ENCODE measurements around the gene MGA.

The MGA gene

DNA sequence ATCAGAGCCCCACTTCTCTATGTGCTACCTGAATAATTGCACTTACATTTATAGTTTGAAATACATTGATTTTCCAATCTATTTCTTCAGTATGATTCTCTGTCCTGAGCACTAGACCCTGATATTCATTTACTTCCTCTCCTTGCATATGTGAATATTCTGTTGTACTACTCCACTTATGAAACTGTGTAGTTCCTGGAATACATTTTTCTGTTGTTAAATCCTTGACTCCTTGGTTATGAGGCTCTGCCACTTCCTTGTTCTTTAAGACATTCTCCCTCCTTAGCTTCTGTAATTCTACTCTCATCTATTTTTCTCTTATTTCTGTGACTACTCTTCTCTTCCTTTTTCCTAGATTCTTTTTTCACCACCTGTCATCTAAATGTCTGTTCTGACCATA lies 12.9 kb upstream of the MGA start:
- TF ChIP-seq CTCF (IDR thresholded peaks at IDR 0.05; ENCODE audit: insufficient read depth, missing control alignments) = no peak
- FAIRE-seq = no peak
- no peak for DNase-seq (ENCODE audit: insufficient read length, low spot score)

- DNase-seq (ENCODE audit: insufficient read length, low spot score) (no peak), FAIRE-seq (no peak)
- TF ChIP-seq CTCF (IDR thresholded peaks at IDR 0.05; ENCODE audit: insufficient read depth, missing control alignments) = no peak
Measured at GRCh38 chr15:41648097-41648496, 12.1 kb upstream of the MGA start.

- TF ChIP-seq CTCF (IDR thresholded peaks at IDR 0.05; ENCODE audit: insufficient read depth, missing control alignments) = no peak
- FAIRE-seq (no peak), DNase-seq (ENCODE audit: insufficient read length, low spot score) (no peak)
Measured at GRCh38 chr15:41648770-41649169, 11.4 kb upstream of the MGA start.

GRCh38 chr15:41650806-41651205 lies 9.4 kb upstream of the MGA start:
- DNase-seq (ENCODE audit: insufficient read length, low spot score) (no peak), FAIRE-seq (no peak)
- TF ChIP-seq CTCF (IDR thresholded peaks at IDR 0.05; ENCODE audit: insufficient read depth, missing control alignments) = no peak

DNA sequence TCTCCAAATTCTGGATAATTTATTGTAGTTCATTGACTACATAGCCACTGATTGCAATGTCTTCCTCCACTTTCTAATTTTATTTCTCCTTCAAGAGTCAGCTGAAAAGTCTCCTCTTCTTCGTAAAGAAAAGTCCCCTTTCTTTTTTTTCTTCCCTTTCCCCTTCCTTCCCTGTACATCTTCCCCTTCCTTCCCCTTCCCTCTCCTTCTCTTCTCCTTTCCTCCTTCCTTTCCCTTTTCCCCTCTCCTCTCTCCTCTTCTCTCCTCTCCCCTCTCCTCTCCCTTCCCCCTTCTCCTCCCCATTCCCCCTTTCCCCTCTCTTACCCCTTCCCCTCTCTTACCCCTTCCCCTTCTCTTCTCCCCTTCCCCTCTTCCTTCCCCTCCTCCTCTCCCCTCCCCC lies 8.8 kb upstream of the MGA start:
- FAIRE-seq (no peak), DNase-seq (ENCODE audit: insufficient read length, low spot score) (no peak)
- no peak for TF ChIP-seq CTCF (IDR thresholded peaks at IDR 0.05; ENCODE audit: insufficient read depth, missing control alignments)

DNA sequence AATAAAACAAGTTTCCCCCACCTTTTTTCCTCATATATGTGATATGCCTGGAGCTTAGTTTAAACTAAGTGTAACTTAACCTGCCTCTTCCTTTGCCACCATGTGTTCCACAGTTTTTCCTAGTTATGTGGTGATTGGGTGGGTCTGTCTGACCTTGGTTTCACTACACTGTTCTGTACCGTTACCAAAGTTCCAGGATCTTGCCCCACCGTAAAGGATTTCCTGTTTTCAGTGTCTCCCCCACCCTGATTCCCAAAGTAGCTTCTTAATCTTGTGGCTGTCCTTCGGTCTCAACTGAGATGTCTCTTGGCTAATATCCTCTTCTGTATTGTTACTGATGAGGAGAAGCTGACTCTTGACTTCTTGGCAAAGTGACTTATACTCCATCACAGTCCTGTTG lies 6.4 kb upstream of the MGA start:
- TF ChIP-seq CTCF (IDR thresholded peaks at IDR 0.05; ENCODE audit: insufficient read depth, missing control alignments) = no peak
- no peak for FAIRE-seq
- DNase-seq (ENCODE audit: insufficient read length, low spot score) = no peak

- DNase-seq (ENCODE audit: insufficient read length, low spot score) (no peak), FAIRE-seq (no peak)
- no peak for TF ChIP-seq CTCF (IDR thresholded peaks at IDR 0.05; ENCODE audit: insufficient read depth, missing control alignments)
Measured at GRCh38 chr15:41655716-41656115, 4.5 kb upstream of the MGA start.

Data from D721Med (cell line).